HG02840 (cell line): ENCODE measurements around the gene ZNF423.

Experiments used
- ATAC-seq: cut with Tn5 transposase; IDR thresholded peaks from one replicate; pipeline ENCODE4 v1.9.1; 2021; ENCODE audit warnings: mild to moderate bottlenecking, moderate library complexity, moderate number of reproducible peaks; ENCODE audit not compliant: unreplicated experiment, low FRiP score

The ZNF423 gene

GRCh38 chr16:49546735-49547134, 309.2 kb downstream of the ZNF423 start:
- ATAC-seq = no peak

- ATAC-seq = no peak
Measured at GRCh38 chr16:49545741-49546448, 310.0 kb downstream of the ZNF423 start.

GRCh38 chr16:49545243-49545642, 310.7 kb downstream of the ZNF423 start:
- ATAC-seq = no peak

GRCh38 chr16:49544828-49545227, 311.1 kb downstream of the ZNF423 start:
- no peak for ATAC-seq

- ATAC-seq = no peak
Measured at GRCh38 chr16:49543631-49543946, 312.3 kb downstream of the ZNF423 start.

GRCh38 chr16:49542946-49543630, 312.8 kb downstream of the ZNF423 start:
- ATAC-seq = no peak

- no peak for ATAC-seq
Measured at GRCh38 chr16:49542391-49542891, 313.5 kb downstream of the ZNF423 start.

- no peak for ATAC-seq
Measured at GRCh38 chr16:49540836-49541235, 315.1 kb downstream of the ZNF423 start.

GRCh38 chr16:49539758-49540157, 316.2 kb downstream of the ZNF423 start:
- no peak for ATAC-seq

- no peak for ATAC-seq
Measured at GRCh38 chr16:49537924-49538459, 317.9 kb downstream of the ZNF423 start.

- no peak for ATAC-seq
Measured at GRCh38 chr16:49534901-49535610, 320.9 kb downstream of the ZNF423 start.

- ATAC-seq = no peak
Measured at GRCh38 chr16:49533422-49533821, 322.5 kb downstream of the ZNF423 start.

GRCh38 chr16:49532873-49533272, 323.0 kb downstream of the ZNF423 start:
- no peak for ATAC-seq

- no peak for ATAC-seq
Measured at GRCh38 chr16:49531931-49532840, 323.7 kb downstream of the ZNF423 start.

- no peak for ATAC-seq
Measured at GRCh38 chr16:49531425-49531824, 324.5 kb downstream of the ZNF423 start.

GRCh38 chr16:49530427-49530970, 325.4 kb downstream of the ZNF423 start:
- no peak for ATAC-seq

GRCh38 chr16:49529411-49530045, 326.4 kb downstream of the ZNF423 start:
- ATAC-seq = no peak

GRCh38 chr16:49528866-49529288, 327.0 kb downstream of the ZNF423 start:
- no peak for ATAC-seq
